ENCODE measurements around the gene SLC4A3. TPM values are rescaled to one million over a fixed set of nuclear protein-coding genes. Genes with fewer than 3 reads are reported as not detected.

The SLC4A3 gene
- total and polyA plus RNA-seq, 2 donors (not counting 3 experiments of a cell fraction or from before 2014, with no cell fraction given): 0.29 to 0.35 TPM

GRCh38 chr2:219618733-219619122 lies 8.7 kb upstream of the SLC4A3 start:
- Histone ChIP-seq H3K4me2 (ENCODE audit: insufficient read depth, low read length) (no peak overlapping the region), H3K27ac (ENCODE audit: insufficient read depth, low read depth, low read length) (no peak overlapping the region), H3K27me3 (ENCODE audit: control insufficient read depth in 2 of 2, insufficient read depth in 2 of 2, low read length in 2 of 2) (peaks cover 0 to 5% of the 10 kb centered on the region in 2 experiments), H3K4me3 (replicated peaks in 1 of 3; ENCODE audit: insufficient read depth in 1 of 3, low read depth in 1 of 3, low read length in 3 of 3) (no peak overlapping the region), H3K4me1 (ENCODE audit: control insufficient read depth, extremely low read depth, insufficient read depth, low read length) (no peaks in the 10 kb centered on the region), H3K9me3 (replicated peaks; ENCODE audit: control insufficient read depth, insufficient read depth, low read length) (no peaks in the 10 kb centered on the region), H4K20me1 (replicated peaks; ENCODE audit: control insufficient read depth, extremely low read depth, insufficient read depth, low read length) (no peaks in the 10 kb centered on the region), H3K79me2 (ENCODE audit: control insufficient read depth, insufficient read depth, low read length) (no peaks in the 10 kb centered on the region), H3K9ac (replicated peaks; ENCODE audit: extremely low read depth, insufficient read depth, low read length) (no peak overlapping the region), H3K9me1 (replicated peaks; ENCODE audit: control insufficient read depth, extremely low read depth, insufficient read depth, low read length) (no peaks in the 10 kb centered on the region), H3K36me3 (ENCODE audit: control insufficient read depth in 2 of 2, extremely low read depth in 1 of 2, insufficient read depth in 2 of 2, low read length in 2 of 2) (peaks cover 0 to 9% of the 10 kb centered on the region in 2 experiments), H2AFZ (ENCODE audit: low read depth, low read length) (no peak overlapping the region)
- CTCF ChIA-PET: no interaction called here
- POLR2A ChIA-PET: no interaction called here
- intact Hi-C loops (cut with micrococcal nuclease): no loop called here
- no peak for FAIRE-seq
- TF ChIP-seq MYC (IDR thresholded peaks at IDR 0.05; ENCODE audit: low read depth, low read length): no peak
- no peak for TF ChIP-seq POLR2AphosphoS5 (IDR thresholded peaks at IDR 0.05; ENCODE audit: insufficient read depth, low read depth, low read length)
- no peak for TF ChIP-seq EZH2 (IDR thresholded peaks at IDR 0.05; ENCODE audit: borderline replicate concordance, low read depth, low read length, severe bottlenecking)
- no peak for TF ChIP-seq POLR2A (IDR thresholded peaks at IDR 0.05; ENCODE audit: low read depth, low read length)
- BruUV-seq (replicated peaks): no TSS peak
- DNase-seq (ENCODE audit: low read depth, low spot score): no peak
- dilution Hi-C loops (cut with MboI; ENCODE audit: extremely low pct_ligation_motif_present, low sequenced_read_pairs): no loop called here

- Histone ChIP-seq H3K27ac (ENCODE audit: insufficient read depth, low read depth, low read length) (no peak overlapping the region), H3K4me1 (ENCODE audit: control insufficient read depth, extremely low read depth, insufficient read depth, low read length) (no peaks in the 10 kb centered on the region), H3K4me2 (ENCODE audit: insufficient read depth, low read length) (no peak overlapping the region), H3K9me3 (replicated peaks; ENCODE audit: control insufficient read depth, insufficient read depth, low read length) (no peaks in the 10 kb centered on the region), H3K9ac (replicated peaks; ENCODE audit: extremely low read depth, insufficient read depth, low read length) (no peak overlapping the region), H3K9me1 (replicated peaks; ENCODE audit: control insufficient read depth, extremely low read depth, insufficient read depth, low read length) (no peaks in the 10 kb centered on the region), H2AFZ (ENCODE audit: low read depth, low read length) (no peak overlapping the region), H3K79me2 (ENCODE audit: control insufficient read depth, insufficient read depth, low read length) (no peaks in the 10 kb centered on the region), H3K27me3 (ENCODE audit: control insufficient read depth in 2 of 2, insufficient read depth in 2 of 2, low read length in 2 of 2) (peaks cover 0 to 5% of the 10 kb centered on the region in 2 experiments), H4K20me1 (replicated peaks; ENCODE audit: control insufficient read depth, extremely low read depth, insufficient read depth, low read length) (no peaks in the 10 kb centered on the region), H3K36me3 (ENCODE audit: control insufficient read depth in 2 of 2, extremely low read depth in 1 of 2, insufficient read depth in 2 of 2, low read length in 2 of 2) (peaks cover 0 to 5% of the 10 kb centered on the region in 2 experiments), H3K4me3 (replicated peaks in 1 of 3; ENCODE audit: insufficient read depth in 1 of 3, low read depth in 1 of 3, low read length in 3 of 3) (no peak overlapping the region)
- no peak for DNase-seq (ENCODE audit: low read depth, low spot score)
- POLR2A ChIA-PET: no interaction called here
- TF ChIP-seq CTCF (IDR thresholded peaks at IDR 0.05; ENCODE audit: extremely low read depth in 1 of 2, insufficient read depth in 1 of 2, low read depth in 1 of 2, low read length in 2 of 2) (no peak), MYC (IDR thresholded peaks at IDR 0.05; ENCODE audit: low read depth, low read length) (no peak), POLR2AphosphoS5 (IDR thresholded peaks at IDR 0.05; ENCODE audit: insufficient read depth, low read depth, low read length) (no peak)
- no TSS peak for BruUV-seq (replicated peaks)
- no peak for FAIRE-seq
- intact Hi-C loops (cut with micrococcal nuclease): no loop called here
- CTCF ChIA-PET: interaction anchor here (0.8 to 1.3 kb wide), 2 partner anchors 24 to 109 kb away, joined by 4 to 5 read pairs; no protein-coding TSS in a partner anchor
- dilution Hi-C loops (cut with MboI; ENCODE audit: extremely low pct_ligation_motif_present, low sequenced_read_pairs): no loop called here
These were observed 8.2 kb upstream of the SLC4A3 start for GRCh38 chr2:219619235-219619634.
